ENCODE data around the gene ELAVL2. TPM values are rescaled to one million over a fixed set of nuclear protein-coding genes. Genes with fewer than 3 reads are reported as not detected.

Gene ELAVL2
- total and polyA plus RNA-seq, 9 of the 15 experiments (the other 6 are each of a cell fraction or from before 2014, with no cell fraction given): not detected

GRCh38 chr9:23747088-23748075 is 78.7 kb downstream of the ELAVL2 start:
- Histone ChIP-seq H3K27me3 (ENCODE audit: control insufficient read depth in 2 of 2, insufficient read depth in 2 of 2, low read length in 2 of 2) (no peaks in the 10 kb centered on the region), H3K27ac (ENCODE audit: extremely low read depth, low read depth, low read length) (no peak overlapping the region), H3K4me2 (ENCODE audit: insufficient read depth, low read length) (no peak overlapping the region), H4K20me1 (replicated peaks; ENCODE audit: control insufficient read depth, insufficient read depth, low read length) (no peaks in the 10 kb centered on the region), H3K9me3 (replicated peaks; ENCODE audit: control insufficient read depth, insufficient read depth, low read depth, low read length) (no peaks in the 10 kb centered on the region), H2AFZ (ENCODE audit: low read depth, low read length) (no peak overlapping the region), H3K4me1 (replicated peaks in 1 of 2; ENCODE audit: control insufficient read depth in 2 of 2, insufficient read depth in 2 of 2, low read length in 2 of 2) (no peaks in the 10 kb centered on the region), H3K9me1 (ENCODE audit: control insufficient read depth, insufficient read depth, low read length) (no peaks in the 10 kb centered on the region), H3K9ac (ENCODE audit: insufficient read depth in 1 of 2, low read depth in 2 of 2, low read length in 2 of 2) (no peak overlapping the region), H3K36me3 (ENCODE audit: control insufficient read depth, insufficient read depth, low read length) (no peaks in the 10 kb centered on the region), H3K79me2 (ENCODE audit: control insufficient read depth, insufficient read depth, low read length) (no peaks in the 10 kb centered on the region), H3K4me3 (no peak overlapping the region)
- WGBS (ENCODE audit: insufficient coverage, low coverage, missing lambda C conversion rate): no CpG with 5 or more reads among the region's 5 CpGs
- no TSS peak for BruUV-seq (replicated peaks)
- DNase-seq (ENCODE audit: extremely low read depth in 1 of 4, low spot score in 3 of 4) (no peak), ATAC-seq (no peak), FAIRE-seq (no peak)
- intact Hi-C loops (cut with micrococcal nuclease): no loop called here
- ChIA-PET CTCF (ENCODE audit: low intra/inter-chr PET ratio) (no interaction called here), POLR2A (no interaction called here)
- in situ Hi-C loops (cut with MboI): no loop called here
- no peak for TF ChIP-seq HNRNPK (IDR thresholded peaks at IDR 0.05; ENCODE audit: low read depth, low read length, poor library complexity, severe bottlenecking)
- no peak for TF ChIP-seq ZNF512 (tag; IDR thresholded peaks at IDR 0.05)
- TF ChIP-seq CHD4 (IDR thresholded peaks at IDR 0.05; ENCODE audit: insufficient read depth, insufficient replicate concordance, low read depth, low read length, poor library complexity, severe bottlenecking): no peak
- no peak for TF ChIP-seq NKRF (IDR thresholded peaks at IDR 0.05; ENCODE audit: borderline replicate concordance)
- TF ChIP-seq TOE1 (IDR thresholded peaks at IDR 0.05; ENCODE audit: borderline replicate concordance): no peak
- TF ChIP-seq TOE1 (CRISPR knock-in tag; IDR thresholded peaks at IDR 0.05; ENCODE audit: borderline replicate concordance, low read depth): no peak
- TF ChIP-seq NONO (IDR thresholded peaks at IDR 0.05; ENCODE audit: low read depth in 2 of 2, low read length in 1 of 2): no peak
- no peak for TF ChIP-seq EWSR1 (IDR thresholded peaks at IDR 0.05; ENCODE audit: borderline replicate concordance, low read depth, partially characterized antibody)
- TF ChIP-seq FOXA1 (IDR thresholded peaks at IDR 0.05; ENCODE audit: borderline replicate concordance): no peak
- no peak for TF ChIP-seq KHSRP (IDR thresholded peaks at IDR 0.05)
- no peak for TF ChIP-seq ZNF3 (CRISPR knock-in tag; IDR thresholded peaks at IDR 0.05)
- TF ChIP-seq ZNF133 (CRISPR knock-in tag; IDR thresholded peaks at IDR 0.05): no peak
- no peak for TF ChIP-seq GABPB2 (CRISPR knock-in tag; conservative IDR thresholded peaks at IDR 0.05)
- TF ChIP-seq SMARCE1 (IDR thresholded peaks at IDR 0.05): no peak
- no peak for TF ChIP-seq ZNF668 (CRISPR knock-in tag; IDR thresholded peaks at IDR 0.05)
